DOHH2 (cell line): Measurements from ENCODE around the gene MAZ.

Experiments used
- H3F3A ChIP-seq: fragments of 200-600 bp; sonication (generic), shearing (Covaris generic); 2 replicates; pipeline ENCODE4 v1.6.0; 2016; ENCODE audit warnings: antibody characterized with exemption, mild to moderate bottlenecking; ENCODE audit not compliant: control insufficient read depth, insufficient read depth
- H3K27ac ChIP-seq: fragments of 200-600 bp; sonication (generic); 2 replicates; pipeline ENCODE4 v1.5.1; 2014; ENCODE audit warnings: low read depth, mild to moderate bottlenecking, low read length, moderate library complexity
- H3K27me3 ChIP-seq: fragments of 200-600 bp; sonication (generic); 2 replicates; pipeline ENCODE4 v1.6.1; 2014; ENCODE audit warnings: mild to moderate bottlenecking, low read length, mixed read lengths; ENCODE audit not compliant: control insufficient read depth
- H3K36me3 ChIP-seq: fragments of 200-600 bp; sonication (generic); 2 replicates; pipeline ENCODE4 v1.6.1; 2014; ENCODE audit warnings: mild to moderate bottlenecking, low read length, moderate library complexity, mixed read lengths; ENCODE audit not compliant: control insufficient read depth
- H3K4me1 ChIP-seq: fragments of 200-600 bp; sonication (generic); 2 replicates; pipeline ENCODE4 v1.6.1; 2014; ENCODE audit warnings: mild to moderate bottlenecking, low read length, mixed read lengths; ENCODE audit not compliant: control insufficient read depth
- H3K4me2 ChIP-seq: fragments of 200-600 bp; sonication (generic); 2 replicates; pipeline ENCODE4 v1.6.0; 2014; ENCODE audit warnings: mild to moderate bottlenecking, low read length, moderate library complexity
- H3K4me3 ChIP-seq: fragments of 200-600 bp; sonication (generic); 2 replicates; pipeline ENCODE4 v1.5.1; 2014; ENCODE audit warnings: mild to moderate bottlenecking, low read length, mixed read lengths
- H3K79me2 ChIP-seq: fragments of 200-600 bp; sonication (generic); 2 replicates; pipeline ENCODE4 v1.6.1; 2014; ENCODE audit warnings: mild to moderate bottlenecking, low read length, mixed read lengths; ENCODE audit not compliant: control insufficient read depth
- H3K9me2 ChIP-seq: fragments of 200-600 bp; sonication (generic); replicated peaks from 2 replicates; pipeline ENCODE4 v1.6.1; 2014; ENCODE audit warnings: mild to moderate bottlenecking, low read length, mixed read lengths; ENCODE audit not compliant: control insufficient read depth
- H3K9me3 ChIP-seq: fragments of 200-600 bp; sonication (generic); 2 replicates; pipeline ENCODE4 v1.6.1; 2014; ENCODE audit warnings: antibody characterized with exemption, low read length, mixed read lengths; ENCODE audit not compliant: control insufficient read depth, insufficient read depth
- H4K20me1 ChIP-seq: fragments of 200-600 bp; sonication (generic); 2 replicates; pipeline ENCODE4 v1.6.0; 2014; ENCODE audit warnings: low read depth, mild to moderate bottlenecking, antibody characterized with exemption, low read length, moderate library complexity; ENCODE audit not compliant: control insufficient read depth, insufficient read depth
- EZH2phosphoT487 ChIP-seq: fragments of 200-600 bp; sonication (generic); IDR thresholded peaks from 2 replicates; pipeline ENCODE4 v1.6.1; 2017; ENCODE audit warnings: borderline replicate concordance, mild to moderate bottlenecking, antibody characterized with exemption, low read length, moderate library complexity, mixed read lengths
- TF ChIP-seq, protein P1 (sequence below): fragments of 200-600 bp; sonication (generic); IDR thresholded peaks from one replicate; pipeline ENCODE4 v1.5.1; 2014; ENCODE audit warnings: antibody characterized with exemption, mild to moderate bottlenecking, low read depth, low read length; ENCODE audit not compliant: poor library complexity, severe bottlenecking

Gene MAZ

DNA sequence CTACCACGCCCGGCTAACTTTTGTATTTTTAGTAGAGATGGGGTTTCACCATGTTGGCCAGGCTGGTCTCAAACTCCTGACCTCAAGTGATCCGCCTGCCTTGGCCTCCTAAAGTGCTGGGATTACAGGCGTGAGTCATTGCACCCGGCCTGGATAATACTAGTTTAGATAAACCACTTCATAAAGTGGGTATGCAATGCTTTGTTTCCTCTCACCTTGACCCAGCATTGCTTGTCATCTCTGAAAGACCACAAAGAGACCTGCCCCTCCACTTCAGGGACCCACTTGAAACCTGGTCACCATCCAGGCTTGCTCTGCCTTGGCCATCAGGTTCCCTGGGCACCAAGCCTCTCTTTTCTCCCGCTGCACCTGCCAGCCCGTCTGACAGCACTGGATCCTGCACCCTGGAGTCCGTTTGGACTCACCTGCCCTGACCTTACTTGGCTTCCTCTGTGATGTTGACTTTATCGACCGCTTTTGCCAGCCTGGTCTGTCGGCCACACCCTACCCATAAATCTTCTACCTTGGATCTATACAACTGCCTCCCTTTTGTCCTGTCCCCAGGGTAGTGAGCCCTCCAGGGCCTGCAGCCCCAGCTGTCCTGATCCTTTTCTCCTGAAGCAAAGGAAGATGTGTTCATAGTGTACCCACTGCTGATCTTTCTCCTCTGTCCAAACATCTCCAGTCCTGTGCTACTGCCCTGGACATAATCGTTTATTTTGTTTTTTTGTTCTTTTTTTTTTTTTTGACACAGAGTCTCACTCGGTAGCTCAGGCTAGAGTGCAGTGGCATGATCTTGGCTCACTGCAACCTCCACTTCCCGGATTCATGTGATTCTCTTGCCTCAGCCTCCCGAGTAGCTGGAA is 40.9 kb upstream of the MAZ start:
- Histone ChIP-seq H3K4me2 (no peak overlapping the region), H3K36me3 (no peaks in the 10 kb centered on the region), H3K4me1 (peaks cover 4% of the 10 kb centered on the region), H3K27me3 (peaks cover 10% of the 10 kb centered on the region), H3K4me3 (no peak overlapping the region), H4K20me1 (no peaks in the 10 kb centered on the region), H3K9me2 (no peaks in the 10 kb centered on the region), H3K27ac (no peak overlapping the region), H3F3A (no peaks in the 10 kb centered on the region), H3K79me2 (no peaks in the 10 kb centered on the region), H3K9me3 (no peaks in the 10 kb centered on the region)
- TF ChIP-seq EZH2phosphoT487: no peak
- TF ChIP-seq, protein P1, sequence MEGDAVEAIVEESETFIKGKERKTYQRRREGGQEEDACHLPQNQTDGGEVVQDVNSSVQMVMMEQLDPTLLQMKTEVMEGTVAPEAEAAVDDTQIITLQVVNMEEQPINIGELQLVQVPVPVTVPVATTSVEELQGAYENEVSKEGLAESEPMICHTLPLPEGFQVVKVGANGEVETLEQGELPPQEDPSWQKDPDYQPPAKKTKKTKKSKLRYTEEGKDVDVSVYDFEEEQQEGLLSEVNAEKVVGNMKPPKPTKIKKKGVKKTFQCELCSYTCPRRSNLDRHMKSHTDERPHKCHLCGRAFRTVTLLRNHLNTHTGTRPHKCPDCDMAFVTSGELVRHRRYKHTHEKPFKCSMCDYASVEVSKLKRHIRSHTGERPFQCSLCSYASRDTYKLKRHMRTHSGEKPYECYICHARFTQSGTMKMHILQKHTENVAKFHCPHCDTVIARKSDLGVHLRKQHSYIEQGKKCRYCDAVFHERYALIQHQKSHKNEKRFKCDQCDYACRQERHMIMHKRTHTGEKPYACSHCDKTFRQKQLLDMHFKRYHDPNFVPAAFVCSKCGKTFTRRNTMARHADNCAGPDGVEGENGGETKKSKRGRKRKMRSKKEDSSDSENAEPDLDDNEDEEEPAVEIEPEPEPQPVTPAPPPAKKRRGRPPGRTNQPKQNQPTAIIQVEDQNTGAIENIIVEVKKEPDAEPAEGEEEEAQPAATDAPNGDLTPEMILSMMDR: no peak

DNA sequence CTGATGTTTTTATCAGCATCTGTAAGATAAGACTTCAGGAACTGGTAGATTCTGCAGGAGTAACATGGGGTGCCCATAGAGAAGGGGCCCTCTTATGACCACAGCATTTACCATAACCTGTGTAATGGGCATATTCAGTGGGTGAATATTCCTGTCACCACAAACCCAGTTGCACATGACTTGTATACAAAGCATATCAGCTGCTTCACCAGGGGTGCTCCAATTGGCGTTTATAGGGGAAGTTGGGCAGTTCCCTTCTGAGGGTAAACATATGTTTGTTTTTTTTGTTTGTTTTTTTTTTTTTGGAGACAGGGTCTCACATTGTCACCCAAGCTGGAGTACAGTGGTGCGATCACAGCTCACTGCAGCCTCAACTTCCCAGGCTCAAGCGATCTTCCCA is 39.8 kb upstream of the MAZ start:
- H3K27me3 ChIP-seq: peaks cover 10% of the 10 kb centered on the region
- no peaks in the 10 kb centered on the region for H3K79me2 ChIP-seq
- no peaks in the 10 kb centered on the region for H3K9me2 ChIP-seq
- H3K36me3 ChIP-seq: no peaks in the 10 kb centered on the region
- H3K4me1 ChIP-seq: peaks cover 4% of the 10 kb centered on the region
- H3K27ac ChIP-seq: no peak overlapping the region
- H4K20me1 ChIP-seq: no peaks in the 10 kb centered on the region
- no peaks in the 10 kb centered on the region for H3K9me3 ChIP-seq
- no peak overlapping the region for H3K4me2 ChIP-seq
- H3F3A ChIP-seq: no peaks in the 10 kb centered on the region
- H3K4me3 ChIP-seq: no peak overlapping the region
- no peak for TF ChIP-seq EZH2phosphoT487
- TF ChIP-seq, protein P1: no peak

DNA sequence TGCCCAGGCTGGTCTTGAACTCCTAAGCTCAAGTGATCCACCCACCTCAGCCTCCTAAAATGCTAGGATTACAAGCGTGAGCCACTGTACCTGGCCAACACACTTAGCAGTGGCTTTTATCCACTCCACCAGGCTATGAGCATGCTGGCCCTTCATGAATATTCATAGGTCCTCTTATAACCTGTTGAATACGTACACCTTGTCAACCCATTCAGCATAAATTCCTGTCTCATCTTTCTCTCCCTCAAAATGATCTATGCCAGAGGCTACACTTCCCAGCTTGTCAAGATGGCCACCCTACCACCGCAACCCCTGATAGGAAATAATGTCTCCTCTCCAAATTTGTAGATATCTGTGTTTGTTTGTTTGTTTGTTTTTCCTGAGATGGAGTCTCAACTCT is 39.3 kb upstream of the MAZ start:
- no peaks in the 10 kb centered on the region for H3K9me2 ChIP-seq
- no peak overlapping the region for H3K4me2 ChIP-seq
- H3K27ac ChIP-seq: no peak overlapping the region
- no peaks in the 10 kb centered on the region for H3K9me3 ChIP-seq
- no peaks in the 10 kb centered on the region for H3K79me2 ChIP-seq
- H3K4me3 ChIP-seq: no peak overlapping the region
- TF ChIP-seq, protein P1: no peak
- no peak for TF ChIP-seq EZH2phosphoT487
- no peaks in the 10 kb centered on the region for H3F3A ChIP-seq
- peaks cover 10% of the 10 kb centered on the region for H3K27me3 ChIP-seq
- no peaks in the 10 kb centered on the region for H3K36me3 ChIP-seq
- no peaks in the 10 kb centered on the region for H4K20me1 ChIP-seq
- H3K4me1 ChIP-seq: peaks cover under 1% of the 10 kb centered on the region
